AG04450 (cell line): ENCODE results near the gene RMDN3. TPM values are rescaled to one million over a fixed set of nuclear protein-coding genes. Genes with fewer than 3 reads are reported as not detected.

Experiments used
- CTCF ChIA-PET: fragments of 300-600, 350-600 bp; formaldehyde crosslinking; extraction: SDS; loops from one replicate; lab custom pipeline; 2022; ENCODE audit warnings: antibody characterized with exemption, inconsistent platforms; lab: Charles Lee
- POLR2A ChIA-PET: fragments of 350-600 bp; formaldehyde crosslinking; extraction: SDS; loops from one replicate; lab custom pipeline; 2021; ENCODE audit warnings: antibody characterized with exemption, inconsistent platforms; lab: Yijun Ruan, JAX
- DNase-seq: peaks from one replicate; pipeline ENCODE4 v3.0.0-alpha.2; 2011; ENCODE audit warnings: low read depth, low spot score
- H3K27ac ChIP-seq: one replicate; pipeline ENCODE4 v1.5.1; 2012; ENCODE audit warnings: low read depth, low read length, control low read depth
- H3K27me3 ChIP-seq: one replicate; pipeline ENCODE4 v1.6.0; 2012; ENCODE audit warnings: low read length; ENCODE audit not compliant: control insufficient read depth, insufficient read depth
- H3K4me3 ChIP-seq: 2 replicates; pipeline ENCODE4 v1.5.1; 2011; ENCODE audit warnings: mild to moderate bottlenecking, low read depth, low read length, control low read depth
- H3K9me3 ChIP-seq: 2 replicates; pipeline ENCODE4 v1.5.1; 2012; ENCODE audit warnings: low read length; ENCODE audit not compliant: control insufficient read depth, insufficient read depth
- polyA plus RNA-seq: library from polyadenylated mRNA; depleted of rRNA; stranded (reverse); fragments of >200 nt; gene quantifications from 2 replicates; pipeline ENCODE4 v1.2.3, GENCODE V29; 2011
- TF ChIP-seq, protein P1 (sequence below): IDR thresholded peaks from 2 replicates; pipeline ENCODE4 v1.5.1; 2011; ENCODE audit warnings: low read depth, low read length, control low read depth, inconsistent platforms

The RMDN3 gene
- polyA plus RNA-seq, 1 experiment, result 19.5 TPM

DNA sequence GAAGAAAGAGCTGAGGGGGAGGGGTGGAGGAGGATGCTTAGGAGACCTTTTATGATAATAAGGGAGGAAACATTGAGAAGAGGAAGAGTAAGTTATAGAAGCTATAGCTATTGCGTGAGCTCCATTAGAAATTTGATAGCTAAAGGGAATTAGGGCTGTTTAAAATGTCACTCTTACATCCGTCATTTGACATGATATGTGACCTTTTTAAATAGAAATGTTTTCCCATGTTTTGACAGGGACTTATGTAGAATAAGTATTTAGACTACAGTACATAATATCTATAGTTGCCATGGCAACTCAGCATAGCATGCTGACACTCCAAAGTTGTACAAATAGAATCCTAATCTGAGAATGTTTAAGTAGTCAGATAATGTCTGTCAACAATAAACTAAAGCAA is 40.9 kb downstream of the RMDN3 start:
- POLR2A ChIA-PET, result interaction anchor here (1.1 kb wide), 1 partner anchor 29 kb away, joined by 3 read pairs; no protein-coding TSS in a partner anchor
- DNase-seq, result no peak
- TF ChIP-seq, protein P1, sequence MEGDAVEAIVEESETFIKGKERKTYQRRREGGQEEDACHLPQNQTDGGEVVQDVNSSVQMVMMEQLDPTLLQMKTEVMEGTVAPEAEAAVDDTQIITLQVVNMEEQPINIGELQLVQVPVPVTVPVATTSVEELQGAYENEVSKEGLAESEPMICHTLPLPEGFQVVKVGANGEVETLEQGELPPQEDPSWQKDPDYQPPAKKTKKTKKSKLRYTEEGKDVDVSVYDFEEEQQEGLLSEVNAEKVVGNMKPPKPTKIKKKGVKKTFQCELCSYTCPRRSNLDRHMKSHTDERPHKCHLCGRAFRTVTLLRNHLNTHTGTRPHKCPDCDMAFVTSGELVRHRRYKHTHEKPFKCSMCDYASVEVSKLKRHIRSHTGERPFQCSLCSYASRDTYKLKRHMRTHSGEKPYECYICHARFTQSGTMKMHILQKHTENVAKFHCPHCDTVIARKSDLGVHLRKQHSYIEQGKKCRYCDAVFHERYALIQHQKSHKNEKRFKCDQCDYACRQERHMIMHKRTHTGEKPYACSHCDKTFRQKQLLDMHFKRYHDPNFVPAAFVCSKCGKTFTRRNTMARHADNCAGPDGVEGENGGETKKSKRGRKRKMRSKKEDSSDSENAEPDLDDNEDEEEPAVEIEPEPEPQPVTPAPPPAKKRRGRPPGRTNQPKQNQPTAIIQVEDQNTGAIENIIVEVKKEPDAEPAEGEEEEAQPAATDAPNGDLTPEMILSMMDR, result no peak
- CTCF ChIA-PET, result no interaction called here
- Histone ChIP-seq H3K9me3 (no peaks in the 10 kb centered on the region), H3K27me3 (no peaks in the 10 kb centered on the region), H3K4me3 (no peak overlapping the region), H3K27ac (no peak overlapping the region)

DNA sequence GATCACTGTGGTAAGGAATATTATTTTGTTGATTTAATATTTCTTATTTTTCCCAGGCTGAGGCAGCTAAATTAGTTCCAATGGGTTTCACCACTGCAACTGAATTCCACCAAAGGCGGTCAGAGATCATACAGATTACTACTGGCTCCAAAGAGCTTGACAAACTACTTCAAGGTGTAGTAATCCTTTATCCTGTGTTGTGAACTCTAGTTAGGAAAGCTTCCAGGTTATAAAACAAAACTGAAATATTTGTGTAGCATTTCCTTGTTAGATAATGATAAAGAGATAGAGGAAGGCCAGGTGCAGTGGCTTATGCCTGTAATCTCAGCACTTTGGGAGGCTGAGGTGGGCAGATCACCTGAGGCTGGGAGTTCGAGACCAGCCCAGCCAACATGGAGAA is 48.9 kb downstream of the RMDN3 start:
- CTCF ChIA-PET, result interaction anchor here (0.5 to 1.8 kb wide), 3 partner anchors 116 to 186 kb away, joined by 5 to 7 read pairs (median 7); no protein-coding TSS in a partner anchor
- H3K9me3 ChIP-seq, result no peaks in the 10 kb centered on the region
- no peak overlapping the region for H3K4me3 ChIP-seq
- H3K27me3 ChIP-seq, result no peaks in the 10 kb centered on the region
- H3K27ac ChIP-seq, result no peak overlapping the region
- POLR2A ChIA-PET, result no interaction called here
- TF ChIP-seq, protein P1, result no peak
- DNase-seq, result no peak

DNA sequence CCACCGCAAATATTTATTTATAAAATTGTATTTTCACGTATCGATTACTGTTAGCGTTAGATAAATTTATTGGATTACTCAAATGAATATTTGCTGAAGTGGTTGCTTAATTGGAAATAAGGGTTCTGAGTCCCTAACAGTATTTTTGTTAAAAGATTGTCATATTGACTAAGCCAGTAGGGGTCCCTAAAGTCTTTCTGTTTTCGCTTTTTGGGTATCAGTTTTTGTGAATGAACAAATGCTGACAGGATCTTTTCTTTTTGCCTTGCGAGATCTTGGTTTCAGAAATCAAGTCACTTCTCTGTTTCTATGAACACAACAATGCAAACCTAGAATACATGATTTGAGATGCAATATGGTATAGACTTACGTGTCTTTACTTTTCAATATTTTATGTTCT is 53.0 kb downstream of the RMDN3 start:
- TF ChIP-seq, protein P1, result peak; percentile 39
- CTCF ChIA-PET, result interaction anchor here (0.6 to 1.3 kb wide), 4 partner anchors 113 to 190 kb away, joined by 3 to 10 read pairs (median 6); no protein-coding TSS in a partner anchor
- POLR2A ChIA-PET, result no interaction called here
- Histone ChIP-seq H3K27ac (no peak overlapping the region), H3K27me3 (no peaks in the 10 kb centered on the region), H3K4me3 (no peak overlapping the region), H3K9me3 (no peaks in the 10 kb centered on the region)
- DNase-seq, result no peak

DNA sequence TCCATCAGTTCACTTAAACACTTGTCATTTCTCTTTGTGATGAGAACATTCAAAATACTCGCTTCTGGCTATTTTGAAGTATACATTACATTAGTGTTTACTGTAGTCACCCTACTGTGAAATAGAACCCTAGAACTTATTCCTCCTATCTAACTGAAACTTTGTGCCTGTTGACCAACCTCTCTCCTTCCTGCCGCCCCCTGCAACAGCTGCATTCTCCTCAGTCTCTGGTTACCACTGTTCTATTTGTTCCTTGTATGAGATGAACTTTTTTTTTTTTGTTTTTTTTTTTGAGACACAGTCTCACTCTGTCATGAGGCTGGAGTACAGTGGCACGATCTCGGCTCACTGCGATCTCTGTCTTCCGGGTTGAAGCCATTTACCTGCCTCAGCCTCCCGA is 57.1 kb downstream of the RMDN3 start:
- no peak for DNase-seq
- no peak overlapping the region for H3K4me3 ChIP-seq
- POLR2A ChIA-PET, result no interaction called here
- H3K27me3 ChIP-seq, result no peaks in the 10 kb centered on the region
- no peaks in the 10 kb centered on the region for H3K9me3 ChIP-seq
- TF ChIP-seq, protein P1, result no peak
- CTCF ChIA-PET, result interaction anchor here (0.7 to 1.5 kb wide), 2 partner anchors 196 to 1092 kb away, joined by 3 read pairs; partner anchors contain the start of gene VPS18
- H3K27ac ChIP-seq, result no peak overlapping the region

DNA sequence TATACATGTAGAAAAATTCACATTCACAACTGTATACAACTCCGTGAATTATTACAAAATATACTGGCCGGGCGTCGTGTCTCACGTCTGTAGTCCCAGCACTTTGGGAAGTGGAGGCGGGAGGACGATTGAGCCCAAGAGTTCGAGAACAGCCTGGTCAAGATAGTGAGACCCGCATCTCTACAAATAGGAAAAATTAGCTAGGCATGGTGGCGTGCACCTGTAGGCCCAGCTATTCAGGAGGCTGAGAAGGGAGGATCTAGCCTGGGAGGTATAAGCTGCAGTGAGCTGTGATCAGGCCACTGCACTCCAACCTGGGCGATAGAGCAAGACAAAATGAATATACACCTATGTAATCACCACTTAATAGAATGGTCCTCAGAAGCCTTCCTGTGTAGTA is 58.8 kb downstream of the RMDN3 start:
- no peak for DNase-seq
- TF ChIP-seq, protein P1, result no peak
- Histone ChIP-seq H3K4me3 (peak overlapping the region; percentile 97), H3K27ac (no peak overlapping the region), H3K9me3 (no peaks in the 10 kb centered on the region), H3K27me3 (no peaks in the 10 kb centered on the region)
- POLR2A ChIA-PET, result interaction anchor here (0.6 kb wide), 1 partner anchor 540 kb away, joined by 3 read pairs; no protein-coding TSS in a partner anchor
- CTCF ChIA-PET, result interaction anchor here (0.6 to 1.1 kb wide), 2 partner anchors 109 to 198 kb away, joined by 3 to 9 read pairs; partner anchors contain the start of gene VPS18
